HG02763 (cell line): ENCODE measurements around the gene NUMA1.

Experiments used
- ATAC-seq: cut with Tn5 transposase; IDR thresholded peaks from one replicate; pipeline ENCODE4 v1.9.1; 2021; ENCODE audit warnings: mild to moderate bottlenecking, moderate library complexity; ENCODE audit not compliant: unreplicated experiment

Gene NUMA1, protein sequence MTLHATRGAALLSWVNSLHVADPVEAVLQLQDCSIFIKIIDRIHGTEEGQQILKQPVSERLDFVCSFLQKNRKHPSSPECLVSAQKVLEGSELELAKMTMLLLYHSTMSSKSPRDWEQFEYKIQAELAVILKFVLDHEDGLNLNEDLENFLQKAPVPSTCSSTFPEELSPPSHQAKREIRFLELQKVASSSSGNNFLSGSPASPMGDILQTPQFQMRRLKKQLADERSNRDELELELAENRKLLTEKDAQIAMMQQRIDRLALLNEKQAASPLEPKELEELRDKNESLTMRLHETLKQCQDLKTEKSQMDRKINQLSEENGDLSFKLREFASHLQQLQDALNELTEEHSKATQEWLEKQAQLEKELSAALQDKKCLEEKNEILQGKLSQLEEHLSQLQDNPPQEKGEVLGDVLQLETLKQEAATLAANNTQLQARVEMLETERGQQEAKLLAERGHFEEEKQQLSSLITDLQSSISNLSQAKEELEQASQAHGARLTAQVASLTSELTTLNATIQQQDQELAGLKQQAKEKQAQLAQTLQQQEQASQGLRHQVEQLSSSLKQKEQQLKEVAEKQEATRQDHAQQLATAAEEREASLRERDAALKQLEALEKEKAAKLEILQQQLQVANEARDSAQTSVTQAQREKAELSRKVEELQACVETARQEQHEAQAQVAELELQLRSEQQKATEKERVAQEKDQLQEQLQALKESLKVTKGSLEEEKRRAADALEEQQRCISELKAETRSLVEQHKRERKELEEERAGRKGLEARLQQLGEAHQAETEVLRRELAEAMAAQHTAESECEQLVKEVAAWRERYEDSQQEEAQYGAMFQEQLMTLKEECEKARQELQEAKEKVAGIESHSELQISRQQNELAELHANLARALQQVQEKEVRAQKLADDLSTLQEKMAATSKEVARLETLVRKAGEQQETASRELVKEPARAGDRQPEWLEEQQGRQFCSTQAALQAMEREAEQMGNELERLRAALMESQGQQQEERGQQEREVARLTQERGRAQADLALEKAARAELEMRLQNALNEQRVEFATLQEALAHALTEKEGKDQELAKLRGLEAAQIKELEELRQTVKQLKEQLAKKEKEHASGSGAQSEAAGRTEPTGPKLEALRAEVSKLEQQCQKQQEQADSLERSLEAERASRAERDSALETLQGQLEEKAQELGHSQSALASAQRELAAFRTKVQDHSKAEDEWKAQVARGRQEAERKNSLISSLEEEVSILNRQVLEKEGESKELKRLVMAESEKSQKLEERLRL (N-terminal part only)

DNA sequence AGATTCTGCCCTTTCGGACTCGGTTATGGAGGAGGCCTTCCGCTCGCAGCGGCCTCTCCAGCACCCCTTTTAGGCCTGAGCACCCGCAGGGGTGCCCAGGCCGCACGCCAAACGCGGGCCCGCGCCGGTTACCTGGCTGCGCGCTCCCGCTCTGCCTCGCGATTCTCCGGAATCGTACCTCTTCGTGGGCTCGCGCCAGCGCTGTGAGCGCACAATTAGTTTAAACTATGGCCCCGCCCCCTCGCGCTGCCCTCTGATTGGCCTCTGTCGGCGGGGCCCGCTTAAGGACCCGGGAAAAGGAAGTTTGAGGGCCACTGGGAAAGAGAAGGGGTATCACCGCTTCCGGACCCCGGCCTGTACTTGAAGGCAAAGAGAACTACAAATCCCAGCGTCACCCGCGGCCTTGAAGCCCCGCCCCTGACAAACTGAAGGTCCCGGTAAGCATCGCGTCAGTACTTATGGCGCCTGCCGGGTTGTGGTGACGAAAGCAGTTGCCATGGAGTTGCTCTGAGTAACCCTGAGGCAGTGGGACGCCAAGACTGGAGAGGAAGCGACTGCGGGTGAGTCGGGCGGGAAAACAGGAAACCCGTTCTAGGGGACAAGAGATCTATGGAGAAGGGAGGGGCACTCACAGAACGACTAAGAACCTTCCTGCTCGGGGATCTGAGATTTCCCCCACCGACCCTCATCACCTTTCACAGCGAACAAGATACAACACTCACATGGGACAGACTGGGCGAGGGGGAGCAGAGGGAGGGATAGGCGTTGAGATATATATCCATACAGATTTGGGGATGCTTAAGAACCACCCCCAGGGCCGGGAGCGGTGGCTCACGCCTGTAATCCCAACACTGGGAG is at the start of gene NUMA1, which contains the start of gene LRRC51:
TSS of gene NUMA1 (minus strand) at position 217 of the 858 bp plus-strand sequence. CDS start 44,599 bp downstream, outside the sequence.
TSS of gene LRRC51 (plus strand) at position 525 of the 858 bp plus-strand sequence. CDS start 8,234 bp downstream, outside the sequence.
- peak; percentile 92 for ATAC-seq

DNA sequence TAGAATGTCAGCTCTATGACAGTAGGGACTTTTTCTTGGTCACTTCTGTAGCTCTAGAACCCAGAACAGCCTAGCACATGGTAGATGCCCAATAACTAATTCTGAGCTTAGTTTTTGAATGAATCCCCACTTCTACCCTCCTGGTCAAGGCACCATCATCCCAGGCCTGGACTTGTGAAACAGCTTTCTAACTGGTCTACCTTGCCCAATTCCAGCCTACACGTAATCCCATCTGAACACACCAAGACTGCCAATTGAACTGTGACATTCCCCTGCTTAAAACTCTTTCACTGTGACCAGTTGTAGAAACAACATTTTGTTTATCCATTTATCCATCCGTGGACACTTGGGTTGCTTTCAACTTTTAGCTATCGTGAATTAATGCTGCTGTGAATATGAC is 49.0 kb upstream of the NUMA1 start:
- no peak for ATAC-seq

DNA sequence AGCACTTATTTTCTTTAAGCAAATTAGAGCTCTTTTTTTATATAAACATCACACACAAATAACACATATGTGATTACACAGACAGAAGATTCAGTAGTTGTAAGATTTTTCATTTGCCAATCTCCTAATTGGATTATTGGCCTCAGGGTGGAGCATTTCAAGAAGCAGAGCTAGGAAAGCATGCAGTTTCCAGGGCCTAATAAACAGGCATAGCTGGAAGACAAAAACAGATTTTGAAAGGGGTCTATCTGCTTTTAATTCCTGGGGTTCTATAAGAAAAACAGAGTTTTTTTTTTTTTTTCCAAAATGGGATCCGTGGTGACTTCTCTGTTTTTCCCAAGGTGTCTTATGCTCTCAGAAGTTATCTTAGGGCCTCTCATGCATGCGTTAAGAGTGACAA is 47.6 kb upstream of the NUMA1 start:
- no peak for ATAC-seq

DNA sequence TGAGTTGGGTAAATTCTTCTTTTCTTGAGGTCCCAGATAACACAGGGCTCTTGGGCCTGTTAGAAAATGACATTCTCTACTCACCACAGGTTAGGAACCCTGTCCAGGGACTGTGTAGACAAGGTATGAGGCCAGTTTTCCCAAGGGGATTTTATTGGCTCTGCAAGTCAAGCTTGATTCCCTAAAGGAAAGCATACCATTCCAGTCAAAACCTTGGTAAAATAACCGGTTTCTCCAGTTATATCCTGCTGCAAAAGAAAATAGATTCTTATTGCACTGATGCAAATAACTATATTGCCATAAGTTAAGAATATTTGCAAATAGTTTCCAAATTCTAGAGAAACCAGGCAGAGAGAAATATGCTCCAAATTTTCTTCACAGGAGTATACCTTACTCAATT is 45.6 kb upstream of the NUMA1 start:
- no peak for ATAC-seq

DNA sequence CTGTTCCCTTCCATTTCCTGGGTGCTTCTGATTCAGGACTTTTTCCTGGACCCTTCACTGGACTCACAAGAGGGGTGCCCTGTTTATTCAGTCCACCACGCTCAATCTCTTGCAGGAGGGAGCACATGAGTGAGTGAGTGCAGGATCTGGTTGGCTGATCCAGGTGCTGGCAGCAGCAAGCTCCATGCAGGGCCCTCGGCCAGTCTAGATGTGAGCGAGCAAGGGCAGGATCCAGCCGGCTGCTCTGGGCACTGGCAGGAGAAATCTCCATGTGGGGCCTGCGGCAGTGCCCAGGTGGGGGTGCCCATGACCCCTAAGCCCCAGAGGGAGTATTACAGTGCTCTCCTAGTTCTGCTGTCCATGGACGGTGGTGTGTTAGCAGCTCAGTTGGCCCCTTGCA is 43.7 kb upstream of the NUMA1 start:
- no peak for ATAC-seq

DNA sequence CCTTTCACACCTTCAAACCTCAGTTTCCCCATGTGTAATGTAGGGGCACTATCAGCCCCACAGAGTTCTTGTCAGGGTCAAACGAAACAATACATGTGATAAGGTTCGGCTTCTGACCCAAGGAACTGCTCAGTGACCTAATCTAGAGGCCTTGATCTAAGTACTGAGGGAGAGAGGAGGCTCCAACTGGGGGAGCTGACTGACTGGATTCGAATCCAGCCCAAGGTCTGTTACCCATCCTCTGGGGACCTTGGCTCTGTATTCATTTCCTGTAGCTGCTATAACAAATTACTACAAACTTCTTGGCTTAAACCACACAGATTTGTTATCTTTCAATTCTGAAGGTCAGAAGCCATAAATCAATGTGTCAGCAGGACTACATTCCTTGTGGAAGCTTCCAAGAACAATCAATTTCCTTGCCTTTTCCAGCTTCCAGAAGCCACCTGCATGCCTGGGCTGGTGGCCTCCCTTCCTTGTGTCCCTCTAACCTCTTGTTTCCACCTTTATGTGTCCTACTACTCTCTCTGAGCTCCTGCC is 42.8 kb upstream of the NUMA1 start:
- ATAC-seq: no peak

DNA sequence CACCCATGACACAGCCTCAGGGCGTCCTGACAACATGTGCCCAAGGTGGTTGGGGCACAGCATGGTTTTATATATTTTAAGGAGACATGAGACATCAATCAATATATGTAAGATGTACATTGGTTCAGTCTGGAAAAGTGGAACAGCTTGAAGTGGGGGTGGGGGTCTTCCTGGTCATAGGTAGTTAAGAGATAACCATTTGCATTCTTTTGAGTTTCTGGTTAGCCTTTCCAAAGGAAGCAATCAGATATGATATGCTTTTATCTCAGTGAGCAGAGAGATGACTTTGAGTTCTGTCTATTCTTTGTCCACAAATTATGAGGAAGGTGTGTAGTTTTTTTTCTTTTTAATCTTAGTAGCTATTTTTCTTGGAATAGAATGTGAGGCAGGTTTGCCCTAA is 42.3 kb upstream of the NUMA1 start:
- no peak for ATAC-seq

DNA sequence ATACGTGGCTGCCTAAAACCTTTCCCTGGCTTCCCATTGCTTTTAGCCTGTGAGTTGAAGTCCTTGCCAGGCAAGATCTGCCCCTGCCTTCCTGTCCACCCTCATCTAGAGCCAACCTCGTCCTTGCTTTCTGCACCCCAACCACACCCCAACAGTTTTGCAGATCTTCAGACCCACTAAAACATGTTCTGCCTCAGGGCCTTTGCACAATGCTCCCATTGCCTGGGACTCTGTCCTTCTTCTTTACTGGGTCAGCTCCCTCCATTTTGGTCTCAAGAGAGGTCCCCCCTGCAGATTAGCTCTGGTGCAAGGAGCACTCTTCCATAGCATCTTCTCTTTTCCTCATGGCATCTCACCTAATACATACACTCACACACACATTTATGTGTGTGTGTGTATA is 40.6 kb upstream of the NUMA1 start:
- no peak for ATAC-seq

DNA sequence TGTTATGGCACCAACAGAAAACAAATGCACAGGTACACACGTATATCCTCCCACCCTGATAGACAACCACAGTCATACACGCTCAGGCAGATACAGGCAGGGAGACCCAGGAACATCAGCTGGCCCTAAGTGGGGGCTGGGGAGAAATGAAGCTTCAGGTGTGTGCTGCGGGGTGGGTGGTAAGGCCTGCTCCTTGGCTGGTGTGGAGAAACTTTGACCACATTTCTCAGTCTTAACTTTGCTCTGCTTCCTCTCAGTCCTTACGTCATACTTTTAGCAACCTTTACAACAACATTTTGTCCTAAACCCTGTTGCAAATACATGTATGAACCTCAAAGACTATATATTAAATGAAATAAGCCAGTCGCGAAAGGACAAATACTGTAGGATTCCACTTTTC is 38.9 kb upstream of the NUMA1 start:
- ATAC-seq: no peak

DNA sequence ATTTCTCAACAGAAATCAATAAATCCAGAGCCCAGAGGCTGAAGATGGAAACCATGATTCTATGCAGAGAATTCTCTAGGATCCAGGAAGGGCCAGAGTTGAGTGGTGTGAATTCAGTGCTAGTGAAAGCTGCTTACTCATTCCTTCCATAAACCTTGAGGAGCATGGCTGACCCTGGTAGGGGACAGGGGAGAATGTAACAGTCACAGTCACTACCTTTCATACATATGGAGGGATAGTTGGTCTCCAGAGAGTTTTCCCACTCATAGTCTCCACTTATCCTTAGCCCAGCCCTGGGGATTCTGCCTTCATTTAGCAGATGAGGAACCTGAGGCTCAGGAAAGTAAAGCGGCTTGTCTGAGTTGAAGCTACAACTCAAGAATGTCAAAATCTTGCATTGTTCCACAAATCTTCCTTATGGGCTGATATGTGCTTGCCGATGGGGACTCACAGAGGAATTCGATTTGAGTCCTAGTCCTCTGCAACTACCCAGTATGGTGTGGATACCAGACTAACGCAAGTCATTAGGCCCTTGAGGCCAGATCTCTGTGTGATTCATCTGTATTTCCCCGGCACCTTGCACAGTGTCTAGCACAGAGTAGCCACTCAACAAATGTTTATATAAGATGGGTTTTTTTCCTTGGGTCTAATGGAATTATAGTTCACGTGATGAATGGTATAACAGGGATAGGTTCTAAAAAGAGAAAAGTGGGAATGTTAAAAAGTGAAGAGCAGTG is 35.8 kb upstream of the NUMA1 start:
- ATAC-seq: no peak

DNA sequence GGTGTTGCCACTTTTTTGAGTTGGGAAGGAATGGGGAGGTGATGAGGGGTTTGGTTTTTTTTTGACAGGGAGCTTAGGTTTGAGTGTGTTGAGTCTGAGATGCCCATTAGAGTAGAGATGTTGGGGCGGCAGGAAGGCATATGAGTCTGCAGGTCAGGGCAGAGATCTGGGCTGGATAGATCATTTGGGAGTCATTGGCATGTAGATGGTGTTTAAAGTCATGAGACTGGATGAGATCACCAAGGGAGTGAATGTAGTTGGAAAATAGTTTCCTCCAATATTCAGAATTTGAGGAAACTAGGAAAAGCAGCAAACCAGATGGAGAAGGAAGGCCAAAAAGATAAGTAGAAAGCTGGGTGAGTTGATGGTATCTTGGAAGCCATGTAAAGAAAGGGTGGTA is 34.2 kb upstream of the NUMA1 start:
- no peak for ATAC-seq

DNA sequence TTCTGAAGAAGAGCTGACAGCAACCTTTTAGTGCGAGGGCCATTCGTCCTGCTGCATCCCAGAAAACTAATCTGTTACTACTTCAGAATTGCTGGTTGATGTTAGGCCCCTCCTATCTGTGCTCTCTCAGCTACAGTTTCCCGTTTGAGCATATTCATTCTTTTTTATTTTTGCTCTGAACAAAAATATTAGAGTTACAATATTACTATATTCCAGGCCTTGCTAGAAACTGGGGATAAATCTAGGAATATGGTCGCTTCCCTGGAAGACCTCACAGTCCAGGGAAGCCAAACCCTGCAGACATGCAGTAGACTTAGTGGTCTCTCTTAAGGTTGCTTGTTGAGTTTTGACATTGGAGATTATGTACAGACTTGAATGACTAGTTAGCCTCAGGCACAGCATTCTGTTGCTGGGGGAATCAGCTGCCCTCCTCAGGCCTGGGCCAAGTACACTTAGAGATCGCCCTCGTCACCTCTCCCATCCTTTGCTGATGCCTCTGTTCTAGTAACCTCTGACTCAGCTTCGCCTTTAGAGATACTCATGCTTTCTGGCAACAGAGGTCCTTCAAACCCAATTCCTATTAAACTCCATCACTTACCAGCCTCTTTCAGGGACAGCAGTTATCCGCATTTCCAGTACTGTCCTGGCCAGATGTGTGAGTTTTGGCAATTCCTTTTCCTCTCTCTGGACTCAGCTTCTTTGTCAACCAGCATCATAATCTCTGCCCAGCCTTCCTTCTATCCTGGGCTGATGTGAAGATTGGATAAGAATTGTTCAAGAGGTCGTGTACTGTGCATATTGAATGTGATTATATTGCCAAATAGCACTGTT is 32.9 kb upstream of the NUMA1 start:
- no peak for ATAC-seq

DNA sequence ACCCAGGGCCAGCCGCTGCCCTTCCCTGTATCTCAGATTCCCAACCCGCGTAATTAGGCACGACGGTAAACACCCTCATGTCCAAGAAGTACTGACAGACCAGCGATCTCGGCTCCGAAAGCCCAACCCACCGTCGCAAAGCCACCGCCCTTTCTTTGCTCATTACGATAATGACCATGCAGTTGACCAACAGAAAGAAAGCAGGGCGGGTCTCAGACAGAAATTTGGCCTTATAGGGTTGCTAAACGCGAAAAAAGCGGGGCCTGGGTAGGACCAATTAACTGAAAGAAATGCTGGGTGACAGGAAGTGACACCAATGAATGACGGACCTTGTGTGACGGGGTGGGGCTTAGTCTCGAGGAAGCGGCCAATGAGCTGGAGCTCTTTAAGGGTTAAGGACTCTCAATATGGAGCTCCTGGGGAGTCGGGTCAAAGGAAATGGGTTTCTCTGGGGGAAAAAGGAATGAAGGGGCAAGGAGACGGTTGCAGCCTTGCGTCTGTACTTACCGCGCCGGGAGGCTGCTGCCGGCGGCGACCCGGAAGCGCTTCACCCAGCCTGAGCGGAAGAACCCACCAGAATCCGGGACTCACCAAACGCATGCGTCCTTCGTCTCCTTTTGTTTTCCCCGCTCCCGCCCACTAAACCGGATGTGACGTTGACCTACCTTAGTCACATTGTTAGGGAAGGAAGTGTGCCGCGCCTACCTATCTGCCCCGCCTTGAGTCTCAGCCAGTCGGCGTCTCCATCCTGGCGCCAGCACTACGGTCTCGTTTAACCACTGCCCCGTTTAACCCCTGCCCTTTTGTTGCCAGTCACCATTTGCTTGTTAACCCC is 32.0 kb upstream of the NUMA1 start, which contains the start of gene ANAPC15:
TSS of gene ANAPC15 (minus strand) at position 553 of the 835 bp plus-strand sequence. CDS start 1,419 bp downstream, outside the sequence.
- ATAC-seq: peak; percentile 90

DNA sequence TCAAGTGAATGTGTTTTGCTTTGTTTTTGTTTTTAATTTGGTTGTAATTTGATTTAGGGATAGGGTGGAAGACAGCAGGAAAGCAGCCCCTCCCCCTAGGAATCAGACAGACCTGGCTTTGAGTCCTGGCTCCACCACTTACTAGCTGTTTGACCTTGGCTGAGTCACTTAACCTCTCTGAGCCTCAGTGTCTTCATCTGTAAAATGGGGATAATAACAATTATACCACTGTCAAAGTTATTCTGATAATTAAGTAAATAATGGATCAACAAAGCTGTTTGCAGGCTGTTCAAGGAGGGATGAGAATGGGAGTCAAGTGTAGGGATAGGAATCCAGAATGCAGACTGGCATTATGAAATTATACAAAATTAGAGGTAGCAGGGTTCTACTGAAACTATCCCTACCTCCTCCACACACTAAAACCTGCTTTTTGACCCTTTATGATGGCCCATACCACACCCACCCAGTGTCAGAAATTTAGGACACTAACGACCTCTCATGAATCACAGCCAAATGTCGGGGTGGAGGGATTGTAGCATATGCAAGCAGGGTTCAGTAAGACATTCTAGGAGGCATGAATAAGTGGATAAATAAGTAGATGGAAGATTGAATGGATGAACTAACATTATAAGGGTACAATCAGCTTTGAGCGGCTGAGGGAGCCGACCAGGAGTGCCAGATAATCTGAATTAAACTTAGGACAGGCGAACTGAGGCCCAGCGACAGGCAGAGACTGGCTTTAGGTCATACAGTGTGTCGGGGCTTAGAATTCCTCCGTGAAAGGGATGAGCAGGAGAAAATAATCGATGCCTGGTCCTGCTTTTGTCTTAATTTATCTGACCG is 31.2 kb upstream of the NUMA1 start:
- no peak for ATAC-seq

DNA sequence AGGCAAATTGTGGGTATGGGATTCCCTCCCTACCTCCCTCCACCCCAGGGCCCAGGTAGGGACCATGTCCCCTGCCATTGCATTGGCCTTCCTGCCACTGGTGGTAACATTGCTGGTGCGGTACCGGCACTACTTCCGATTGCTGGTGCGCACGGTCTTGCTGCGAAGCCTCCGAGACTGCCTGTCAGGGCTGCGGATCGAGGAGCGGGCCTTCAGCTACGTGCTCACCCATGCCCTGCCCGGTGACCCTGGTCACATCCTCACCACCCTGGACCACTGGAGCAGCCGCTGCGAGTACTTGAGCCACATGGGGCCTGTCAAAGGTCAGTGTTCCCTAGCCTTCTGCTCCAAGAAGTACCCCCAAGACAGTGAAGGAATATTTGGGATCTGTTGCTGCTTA is 25.5 kb upstream of the NUMA1 start, which contains the start of gene TOMT:
TSS of gene TOMT (plus strand) at position 37 of the 400 bp plus-strand sequence. CDS start at position 65, 28 bp downstream.
- ATAC-seq: no peak

DNA sequence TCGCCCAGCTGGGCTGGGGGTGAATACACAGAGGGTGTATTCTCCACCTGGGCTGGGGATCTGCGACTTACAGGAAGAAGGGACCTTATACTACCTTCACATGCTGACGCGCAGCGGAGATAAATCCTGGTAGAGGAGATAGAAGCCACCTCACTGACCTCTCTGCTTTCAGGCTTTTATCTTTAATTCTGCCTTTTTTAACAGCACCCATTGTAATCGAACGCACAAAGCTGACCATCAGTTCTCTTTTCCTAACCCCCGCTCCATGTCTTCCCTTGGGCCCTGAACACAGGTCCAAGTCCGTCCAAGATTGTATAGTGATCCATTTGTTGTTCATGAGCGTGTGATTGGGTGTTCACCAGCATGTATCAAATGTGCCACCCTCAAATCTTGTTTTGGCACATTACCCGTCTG is 23.4 kb upstream of the NUMA1 start:
- no peak for ATAC-seq
